ENCODE results near the gene PRXL2A. TPM values are rescaled to one million over a fixed set of nuclear protein-coding genes. Genes with fewer than 3 reads are reported as not detected.

The PRXL2A gene
- total RNA-seq, 3 donors from 2014 or later: 6.1 to 11.1 (median 10.8) TPM

DNA sequence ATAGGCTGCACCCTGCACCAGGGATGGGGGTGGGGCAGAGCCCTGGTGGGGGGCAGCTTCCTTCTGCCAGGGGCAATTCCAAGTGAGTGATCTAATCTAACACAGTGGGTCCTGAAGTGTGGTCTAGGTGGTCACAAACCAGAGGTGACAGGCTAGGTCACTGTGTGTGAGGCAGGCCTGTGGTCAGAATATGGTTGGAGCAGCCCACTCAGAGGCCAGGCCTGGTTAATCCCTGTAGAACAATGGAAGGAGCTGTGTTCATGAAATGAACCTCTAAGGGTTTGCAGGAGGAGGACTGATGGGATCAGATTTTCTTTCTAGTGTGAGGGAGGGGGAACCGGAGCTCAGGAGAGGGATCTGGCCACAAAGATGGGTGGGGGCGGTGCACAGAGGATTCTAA lies 35.8 kb downstream of the PRXL2A start:
- ATAC-seq: no peak
- H3K4me3 Mint-ChIP-seq: no peak overlapping the region

DNA sequence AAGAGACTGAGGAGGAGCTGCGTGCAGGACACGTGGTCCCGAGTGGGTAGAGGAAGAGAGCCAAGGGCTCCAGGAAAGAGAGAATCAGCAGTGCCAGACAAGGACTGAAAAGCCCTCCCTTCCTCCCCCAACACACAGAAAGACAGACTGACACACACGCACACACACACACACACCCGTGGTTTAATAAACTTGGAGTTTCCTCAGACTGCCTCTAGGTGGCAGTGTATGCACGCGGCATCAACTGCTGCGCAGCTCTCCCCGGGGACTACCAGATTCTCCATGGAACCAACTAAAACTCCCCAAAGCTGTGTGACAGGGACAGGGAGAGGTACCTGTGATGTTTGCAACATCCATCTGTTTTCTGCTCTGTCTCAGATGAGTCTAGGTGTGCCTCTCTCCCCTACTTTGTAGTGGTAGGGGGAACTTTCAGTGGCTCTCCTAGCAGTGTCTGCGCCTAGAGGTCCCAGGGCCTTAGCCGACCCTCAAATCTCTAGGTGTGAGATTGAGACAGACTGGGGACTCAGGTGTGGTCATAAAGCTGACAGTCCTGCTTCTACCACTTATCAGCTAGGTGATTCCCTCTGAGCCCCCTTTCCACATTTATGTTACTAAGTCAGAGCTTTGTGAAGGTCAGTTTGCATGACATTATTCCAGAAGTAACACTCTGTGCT lies 36.4 kb downstream of the PRXL2A start:
- Mint-ChIP-seq H3K4me3 (no peak overlapping the region), H3K36me3 (ENCODE audit: insufficient read depth) (no peaks in the 10 kb centered on the region), H3K27me3 (ENCODE audit: low read depth) (no peaks in the 10 kb centered on the region), H3K4me1 (ENCODE audit: low read depth) (peaks cover 42% of the 10 kb centered on the region), H3K9me3 (no peaks in the 10 kb centered on the region)
- peak; percentile 42 for DNase-seq
- ATAC-seq: peak; percentile 85 to 90

More for the DNA sequence above, 35.8 kb downstream of the PRXL2A start:
- Mint-ChIP-seq H3K27me3 (ENCODE audit: low read depth) (no peaks in the 10 kb centered on the region), H3K36me3 (ENCODE audit: insufficient read depth) (no peaks in the 10 kb centered on the region), H3K9me3 (no peaks in the 10 kb centered on the region), H3K4me1 (ENCODE audit: low read depth) (peaks cover 38% of the 10 kb centered on the region)
- no peak for DNase-seq

DNA sequence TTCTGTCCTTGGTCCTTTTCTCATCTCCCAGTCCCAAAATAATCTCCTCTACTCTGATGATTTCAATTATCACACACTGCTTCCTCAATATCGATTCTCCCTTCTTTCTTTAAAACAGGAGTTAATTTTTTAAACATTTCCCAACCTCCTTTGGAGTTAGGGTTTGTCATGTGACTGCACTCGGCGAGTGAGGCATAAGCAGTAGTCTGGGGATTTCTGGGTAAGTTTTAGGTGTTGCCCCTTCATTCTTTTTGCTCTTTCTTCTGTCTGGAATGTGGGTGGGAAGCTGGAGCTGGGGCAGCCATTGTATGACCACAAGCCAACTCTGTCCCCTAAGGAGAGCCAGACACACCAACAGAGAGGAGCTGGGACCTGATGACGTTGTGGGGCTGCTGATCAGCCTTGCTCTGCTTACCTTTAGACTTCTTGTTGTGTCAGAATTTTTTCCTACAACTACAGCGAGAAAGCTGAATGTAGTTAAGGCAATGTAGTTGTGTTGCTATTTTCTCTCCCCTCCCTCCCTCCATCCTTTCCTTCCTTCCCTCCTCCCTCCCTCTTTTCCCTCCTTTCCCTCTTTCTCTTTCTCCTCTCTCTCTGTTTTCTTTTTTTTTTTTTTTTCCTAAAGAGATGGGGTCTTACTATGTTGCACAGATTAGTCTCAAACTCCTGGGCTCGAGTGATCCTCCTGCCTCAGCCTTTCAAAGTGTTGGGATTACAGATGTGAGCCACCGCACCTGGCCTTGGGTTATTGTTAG lies 39.3 kb downstream of the PRXL2A start:
- Mint-ChIP-seq H3K9me3 (no peaks in the 10 kb centered on the region), H3K27me3 (ENCODE audit: low read depth) (no peaks in the 10 kb centered on the region), H3K4me3 (no peak overlapping the region), H3K4me1 (ENCODE audit: low read depth) (peaks cover 42% of the 10 kb centered on the region), H3K36me3 (ENCODE audit: insufficient read depth) (no peaks in the 10 kb centered on the region)
- DNase-seq: no peak
- ATAC-seq: no peak

GRCh38 chr10:80448209-80448942 lies 40.0 kb downstream of the PRXL2A start:
- no peaks in the 10 kb centered on the region for H3K27me3 Mint-ChIP-seq (ENCODE audit: low read depth)
- no peaks in the 10 kb centered on the region for H3K36me3 Mint-ChIP-seq (ENCODE audit: insufficient read depth)
- no peaks in the 10 kb centered on the region for H3K9me3 Mint-ChIP-seq
- H3K4me1 Mint-ChIP-seq (ENCODE audit: low read depth): peaks cover 41% of the 10 kb centered on the region
- no peak overlapping the region for H3K4me3 Mint-ChIP-seq
- DNase-seq (no peak), ATAC-seq (no peak)

DNA sequence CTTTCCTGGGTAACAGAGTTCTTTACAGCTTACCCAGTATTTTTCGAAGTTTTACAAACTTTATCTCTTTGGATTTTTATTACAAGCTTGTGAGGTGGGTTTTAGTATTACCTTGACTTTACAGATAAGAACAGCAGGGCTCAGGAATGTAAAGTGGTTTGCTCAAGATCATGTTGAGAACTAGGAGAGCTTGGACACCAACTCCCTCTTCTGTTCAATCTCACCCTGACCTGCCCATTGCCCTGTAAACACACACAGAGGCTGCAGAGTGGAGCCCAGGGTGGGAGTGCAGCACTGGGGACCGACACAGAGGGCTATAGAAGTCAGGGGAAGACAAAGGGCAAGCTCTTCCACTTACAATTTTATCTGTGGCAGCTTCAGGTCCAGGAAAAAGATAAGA lies 41.2 kb downstream of the PRXL2A start:
- no peak for ATAC-seq
- Mint-ChIP-seq H3K4me1 (ENCODE audit: low read depth) (peaks cover 31% of the 10 kb centered on the region), H3K9me3 (no peaks in the 10 kb centered on the region), H3K4me3 (no peak overlapping the region), H3K27me3 (ENCODE audit: low read depth) (no peaks in the 10 kb centered on the region), H3K36me3 (ENCODE audit: insufficient read depth) (no peaks in the 10 kb centered on the region)
- DNase-seq: no peak

DNA sequence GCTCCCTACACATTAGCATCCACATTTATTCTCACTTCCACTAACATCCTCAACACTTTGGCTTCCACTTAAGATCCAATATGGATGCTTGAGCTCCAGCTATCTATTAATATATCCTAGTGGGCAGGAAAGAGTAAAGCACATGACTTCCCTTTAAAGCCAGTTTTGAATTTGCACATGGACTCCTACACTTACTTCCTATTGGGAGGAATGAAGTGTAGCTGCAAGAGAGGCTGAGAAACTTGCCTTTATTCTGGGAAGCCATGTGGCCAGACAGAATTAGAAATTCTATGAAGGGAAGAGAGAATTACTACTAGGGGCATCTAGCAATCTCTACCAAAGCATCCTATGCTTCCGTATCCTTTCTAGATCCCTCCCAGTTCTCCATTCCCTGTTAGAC lies 42.8 kb downstream of the PRXL2A start:
- H3K4me3 Mint-ChIP-seq: no peak overlapping the region
- ATAC-seq: no peak

GRCh38 chr10:80452069-80452468 lies 43.7 kb downstream of the PRXL2A start:
- DNase-seq: no peak

More for the DNA sequence above, 42.8 kb downstream of the PRXL2A start:
- H3K9me3 Mint-ChIP-seq: no peaks in the 10 kb centered on the region
- H3K27me3 Mint-ChIP-seq (ENCODE audit: low read depth): no peaks in the 10 kb centered on the region
- peaks cover 26% of the 10 kb centered on the region for H3K4me1 Mint-ChIP-seq (ENCODE audit: low read depth)
- no peak for DNase-seq
- no peaks in the 10 kb centered on the region for H3K36me3 Mint-ChIP-seq (ENCODE audit: insufficient read depth)

DNA sequence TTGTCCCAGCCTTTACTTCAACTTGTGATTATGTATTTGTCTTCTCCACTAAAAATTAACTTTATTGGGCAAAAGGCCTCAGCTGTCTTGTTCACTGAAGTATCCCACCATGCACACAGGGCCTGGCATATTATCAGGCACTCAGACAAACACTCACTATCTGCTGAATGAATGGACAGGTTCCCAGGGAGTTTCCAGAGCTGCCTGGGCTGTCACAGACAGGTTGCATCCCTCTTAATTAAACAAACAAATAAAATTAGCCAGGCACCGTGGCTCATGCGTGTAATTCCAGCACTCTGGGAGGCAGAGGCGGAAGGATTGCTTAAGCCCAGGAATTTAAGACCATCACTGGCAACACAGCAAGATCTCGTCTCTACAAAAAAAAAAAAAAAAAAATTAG lies 44.3 kb downstream of the PRXL2A start:
- DNase-seq (no peak), ATAC-seq (no peak)
- Mint-ChIP-seq H3K4me1 (ENCODE audit: low read depth) (peaks cover 31% of the 10 kb centered on the region), H3K9me3 (no peaks in the 10 kb centered on the region), H3K27me3 (ENCODE audit: low read depth) (no peaks in the 10 kb centered on the region), H3K4me3 (no peak overlapping the region), H3K36me3 (ENCODE audit: insufficient read depth) (no peaks in the 10 kb centered on the region)

More at GRCh38 chr10:80452069-80452468, 43.7 kb downstream of the PRXL2A start:
- Mint-ChIP-seq H3K9me3 (no peaks in the 10 kb centered on the region), H3K4me1 (ENCODE audit: low read depth) (peaks cover 31% of the 10 kb centered on the region), H3K36me3 (ENCODE audit: insufficient read depth) (no peaks in the 10 kb centered on the region), H3K4me3 (no peak overlapping the region), H3K27me3 (ENCODE audit: low read depth) (no peaks in the 10 kb centered on the region)
- ATAC-seq: no peak

DNA sequence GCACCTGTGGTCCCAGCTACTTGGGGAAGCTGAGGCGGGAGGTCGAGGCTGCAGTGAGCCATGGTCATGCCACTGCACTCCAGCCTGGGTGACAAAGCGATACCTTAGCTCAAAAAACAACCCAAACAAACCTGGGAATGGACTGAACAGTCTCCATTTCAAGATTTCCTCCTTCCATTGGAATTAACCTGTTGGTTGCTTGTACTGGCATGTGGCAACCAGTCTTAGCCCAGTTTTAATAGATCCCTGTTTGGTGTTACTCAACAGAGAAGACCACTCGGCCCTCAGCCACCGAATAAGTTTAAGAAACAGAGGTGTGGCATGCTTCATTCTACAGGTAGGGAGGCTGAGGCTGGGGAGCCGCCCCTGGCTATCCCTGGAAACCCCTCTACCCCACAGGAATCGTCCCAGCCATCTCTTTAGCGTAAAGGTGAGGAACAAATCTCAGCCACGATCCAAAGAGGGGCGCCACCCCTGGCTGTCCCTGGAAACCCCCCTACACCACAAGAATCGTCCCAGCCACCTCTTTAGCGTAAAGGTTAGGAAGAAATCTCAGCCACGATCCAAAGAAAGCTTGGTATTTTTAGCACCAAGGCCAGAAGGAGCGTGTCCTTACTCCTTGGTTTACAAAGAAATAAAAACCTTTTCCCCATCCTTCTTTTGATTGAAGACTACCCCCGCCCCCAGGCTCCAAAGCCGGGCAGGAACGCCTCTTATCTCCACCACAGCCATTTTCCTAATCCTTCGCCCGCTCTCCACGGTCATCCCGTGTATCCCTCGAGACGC lies 44.9 kb downstream of the PRXL2A start:
- no peaks in the 10 kb centered on the region for H3K9me3 Mint-ChIP-seq
- no peaks in the 10 kb centered on the region for H3K36me3 Mint-ChIP-seq (ENCODE audit: insufficient read depth)
- H3K27me3 Mint-ChIP-seq (ENCODE audit: low read depth): no peaks in the 10 kb centered on the region
- ATAC-seq: no peak
- H3K4me3 Mint-ChIP-seq: peak overlapping the region; percentile 82
- H3K4me1 Mint-ChIP-seq (ENCODE audit: low read depth): peaks cover 35% of the 10 kb centered on the region
- DNase-seq: no peak

DNA sequence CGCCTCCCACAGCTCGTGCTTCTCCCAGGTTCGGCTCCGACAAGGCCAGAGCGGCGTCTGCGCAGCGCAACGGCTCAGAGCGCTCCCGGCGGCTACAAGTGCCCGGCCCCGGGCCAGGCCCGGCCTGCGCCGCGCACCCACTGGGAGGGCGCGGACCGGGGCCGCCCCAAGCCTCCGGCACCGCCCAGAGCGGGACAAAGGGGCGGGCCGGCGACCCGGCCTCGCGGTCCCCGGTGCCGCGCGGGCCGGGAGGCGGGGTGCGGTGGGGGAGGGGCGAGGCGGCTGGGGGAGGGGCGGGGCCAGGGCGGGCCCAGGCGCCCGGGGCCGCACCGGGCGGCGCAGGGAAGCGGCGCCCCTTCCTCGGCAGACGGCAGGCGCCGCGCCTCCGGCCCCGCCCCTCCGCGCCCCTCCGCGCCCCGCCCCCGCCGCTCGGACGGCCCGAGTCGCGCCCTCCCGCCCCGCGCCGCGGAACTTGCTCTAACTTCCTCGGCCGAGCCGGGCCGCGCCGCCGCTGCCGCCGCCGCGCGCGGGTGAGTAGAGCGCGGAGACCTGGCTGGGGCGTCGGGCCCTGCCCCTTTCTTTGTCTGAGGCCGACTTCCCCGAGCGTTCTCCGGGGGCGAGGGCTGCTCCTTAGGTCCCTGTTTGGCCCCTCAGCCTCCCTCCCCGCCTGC lies 45.6 kb downstream of the PRXL2A start, which contains the start of gene TSPAN14:
TSS of gene TSPAN14 (plus strand) at position 469 of the 671 bp plus-strand sequence. CDS start 34,924 bp downstream, outside the sequence.
- ATAC-seq (peak; percentile 76 to 80), DNase-seq (peak; percentile 66)
- Mint-ChIP-seq H3K36me3 (ENCODE audit: insufficient read depth) (no peaks in the 10 kb centered on the region), H3K9me3 (no peaks in the 10 kb centered on the region), H3K27me3 (ENCODE audit: low read depth) (no peaks in the 10 kb centered on the region), H3K4me3 (peak within 1 kb of the TSS; percentile 97), H3K4me1 (ENCODE audit: low read depth) (peaks cover 42% of the 10 kb centered on the region)

DNA sequence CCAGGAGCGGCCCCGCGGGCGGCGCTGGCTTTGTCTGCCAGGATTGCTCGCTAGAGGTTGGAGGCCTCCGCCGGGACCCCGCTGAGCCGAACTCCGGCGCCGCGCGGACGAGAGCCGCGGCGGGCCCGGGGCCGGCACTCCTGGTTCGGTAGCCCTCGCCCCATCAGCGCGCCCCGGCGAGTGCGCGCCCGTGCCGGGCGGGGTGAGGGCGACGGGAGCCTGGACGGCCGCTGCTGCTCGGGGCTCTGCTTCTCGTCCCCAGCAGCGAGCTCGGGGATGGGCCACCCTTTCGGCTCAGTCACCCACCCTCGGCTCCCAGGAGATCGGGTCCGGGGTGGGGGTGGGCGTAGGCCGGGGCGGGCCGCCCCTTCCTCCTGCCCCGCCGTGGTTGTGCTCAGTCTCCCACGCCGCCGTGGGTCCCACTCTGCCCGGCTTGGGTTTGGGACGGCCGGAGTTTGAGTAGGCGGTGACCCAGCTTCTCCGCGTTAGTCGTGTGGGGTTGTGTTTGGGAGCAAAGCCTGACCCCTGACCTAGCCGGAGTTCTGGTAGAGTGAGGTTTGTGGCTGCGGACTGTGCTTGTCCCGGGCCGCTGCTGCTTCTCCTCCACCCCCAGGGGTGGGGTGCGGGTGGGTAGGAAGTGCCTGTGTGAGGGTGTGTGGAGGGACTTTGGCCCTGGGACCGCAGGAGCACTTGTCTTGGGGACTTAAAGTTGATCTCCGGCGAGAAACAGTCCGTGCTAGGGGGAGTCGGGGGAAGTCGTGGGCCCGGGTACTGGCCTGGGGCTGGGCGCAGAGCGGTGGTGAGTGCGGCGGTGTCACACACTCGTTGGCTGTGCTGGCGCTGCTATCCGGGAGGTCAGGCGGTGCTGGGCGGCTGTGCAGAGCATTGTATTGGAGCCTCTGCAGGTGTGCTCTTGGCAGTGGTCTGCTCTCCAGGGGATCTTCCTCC lies 46.4 kb downstream of the PRXL2A start:
- Mint-ChIP-seq H3K36me3 (ENCODE audit: insufficient read depth) (no peaks in the 10 kb centered on the region), H3K9me3 (no peaks in the 10 kb centered on the region), H3K4me1 (ENCODE audit: low read depth) (peaks cover 46% of the 10 kb centered on the region), H3K4me3 (peak overlapping the region; percentile 97), H3K27me3 (ENCODE audit: low read depth) (no peaks in the 10 kb centered on the region)
- ATAC-seq (peak; percentile 28 to 30), DNase-seq (no peak)

DNA sequence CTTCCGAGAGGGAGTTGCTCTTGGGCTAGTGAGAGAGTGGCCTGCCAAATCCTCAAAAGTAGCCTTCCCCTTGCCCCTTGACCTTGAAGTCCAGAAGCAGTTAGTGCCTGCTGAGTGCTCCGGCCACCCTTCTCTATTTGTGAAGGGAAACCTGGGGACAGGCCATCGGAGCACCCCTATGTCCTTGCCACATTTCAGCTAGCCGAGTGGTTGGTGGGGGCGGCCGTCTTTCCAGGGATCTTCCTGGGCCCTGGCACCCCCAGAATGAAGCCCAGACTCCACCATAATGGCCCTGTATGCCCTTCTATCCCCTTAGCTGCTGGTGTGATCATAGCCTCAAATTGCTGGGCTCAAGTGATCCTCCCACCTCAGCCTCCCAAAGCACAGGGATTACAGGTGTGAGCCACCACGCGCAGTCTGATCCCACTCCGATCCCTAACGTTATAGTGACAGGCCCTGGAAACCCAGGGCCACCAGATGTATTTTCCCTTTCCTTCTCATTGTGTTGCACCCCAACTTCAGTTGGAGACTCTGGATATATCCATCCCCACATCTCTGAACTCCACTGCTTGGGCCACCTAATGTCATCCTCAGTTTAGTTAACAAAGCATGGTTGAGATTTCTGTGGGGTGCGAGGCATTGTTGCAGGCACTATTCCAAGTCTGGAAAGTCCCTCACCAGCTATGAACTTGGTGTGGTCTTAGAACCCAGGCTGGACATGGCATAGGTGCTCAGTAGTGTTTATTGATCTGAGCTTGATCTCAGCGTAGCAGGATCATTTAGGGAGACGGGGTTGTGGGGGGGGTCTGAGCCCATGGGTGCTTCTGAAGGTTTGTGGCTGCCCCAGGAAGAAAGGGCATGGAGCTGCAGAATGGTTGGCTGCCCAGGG lies 47.4 kb downstream of the PRXL2A start:
- no peak for DNase-seq
- H3K9me3 Mint-ChIP-seq: no peaks in the 10 kb centered on the region
- no peaks in the 10 kb centered on the region for H3K36me3 Mint-ChIP-seq (ENCODE audit: insufficient read depth)
- H3K4me3 Mint-ChIP-seq: peak overlapping the region; percentile 97
- no peak for ATAC-seq
- peaks cover 56% of the 10 kb centered on the region for H3K4me1 Mint-ChIP-seq (ENCODE audit: low read depth)
- H3K27me3 Mint-ChIP-seq (ENCODE audit: low read depth): no peaks in the 10 kb centered on the region
